Measurements from ENCODE around the gene TBC1D22A. TPM values are rescaled to one million over a fixed set of nuclear protein-coding genes. Genes with fewer than 3 reads are reported as not detected.
A peak's percentile ranks its signal among the peaks of the same experiment; 100 is the strongest.

TBC1D22A gene
- total and polyA plus RNA-seq, 8 donors = 14.4 to 33.5 (median 15.7) TPM

- DNase-seq (peak in 1 of 4 donors; percentile 55), ATAC-seq (peak; percentile 32)
- H3K4me3 ChIP-seq = no peak overlapping the region
- no peaks in the 10 kb centered on the region for H3K27me3 ChIP-seq
- H3K27ac ChIP-seq = no peak overlapping the region
- H3K9me3 ChIP-seq = no peaks in the 10 kb centered on the region
- peaks cover 0 to 17% of the 10 kb centered on the region in 2 donors for H3K36me3 ChIP-seq
- intact Hi-C loops (cut with DNase I) = no loop called here
- TF ChIP-seq, protein P1, sequence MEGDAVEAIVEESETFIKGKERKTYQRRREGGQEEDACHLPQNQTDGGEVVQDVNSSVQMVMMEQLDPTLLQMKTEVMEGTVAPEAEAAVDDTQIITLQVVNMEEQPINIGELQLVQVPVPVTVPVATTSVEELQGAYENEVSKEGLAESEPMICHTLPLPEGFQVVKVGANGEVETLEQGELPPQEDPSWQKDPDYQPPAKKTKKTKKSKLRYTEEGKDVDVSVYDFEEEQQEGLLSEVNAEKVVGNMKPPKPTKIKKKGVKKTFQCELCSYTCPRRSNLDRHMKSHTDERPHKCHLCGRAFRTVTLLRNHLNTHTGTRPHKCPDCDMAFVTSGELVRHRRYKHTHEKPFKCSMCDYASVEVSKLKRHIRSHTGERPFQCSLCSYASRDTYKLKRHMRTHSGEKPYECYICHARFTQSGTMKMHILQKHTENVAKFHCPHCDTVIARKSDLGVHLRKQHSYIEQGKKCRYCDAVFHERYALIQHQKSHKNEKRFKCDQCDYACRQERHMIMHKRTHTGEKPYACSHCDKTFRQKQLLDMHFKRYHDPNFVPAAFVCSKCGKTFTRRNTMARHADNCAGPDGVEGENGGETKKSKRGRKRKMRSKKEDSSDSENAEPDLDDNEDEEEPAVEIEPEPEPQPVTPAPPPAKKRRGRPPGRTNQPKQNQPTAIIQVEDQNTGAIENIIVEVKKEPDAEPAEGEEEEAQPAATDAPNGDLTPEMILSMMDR (IDR thresholded peaks at IDR 0.05) = no peak
- H3K4me1 ChIP-seq = no peaks in the 10 kb centered on the region
These were observed 291.3 kb downstream of the TBC1D22A start for GRCh38 chr22:47053726-47054141.

DNA sequence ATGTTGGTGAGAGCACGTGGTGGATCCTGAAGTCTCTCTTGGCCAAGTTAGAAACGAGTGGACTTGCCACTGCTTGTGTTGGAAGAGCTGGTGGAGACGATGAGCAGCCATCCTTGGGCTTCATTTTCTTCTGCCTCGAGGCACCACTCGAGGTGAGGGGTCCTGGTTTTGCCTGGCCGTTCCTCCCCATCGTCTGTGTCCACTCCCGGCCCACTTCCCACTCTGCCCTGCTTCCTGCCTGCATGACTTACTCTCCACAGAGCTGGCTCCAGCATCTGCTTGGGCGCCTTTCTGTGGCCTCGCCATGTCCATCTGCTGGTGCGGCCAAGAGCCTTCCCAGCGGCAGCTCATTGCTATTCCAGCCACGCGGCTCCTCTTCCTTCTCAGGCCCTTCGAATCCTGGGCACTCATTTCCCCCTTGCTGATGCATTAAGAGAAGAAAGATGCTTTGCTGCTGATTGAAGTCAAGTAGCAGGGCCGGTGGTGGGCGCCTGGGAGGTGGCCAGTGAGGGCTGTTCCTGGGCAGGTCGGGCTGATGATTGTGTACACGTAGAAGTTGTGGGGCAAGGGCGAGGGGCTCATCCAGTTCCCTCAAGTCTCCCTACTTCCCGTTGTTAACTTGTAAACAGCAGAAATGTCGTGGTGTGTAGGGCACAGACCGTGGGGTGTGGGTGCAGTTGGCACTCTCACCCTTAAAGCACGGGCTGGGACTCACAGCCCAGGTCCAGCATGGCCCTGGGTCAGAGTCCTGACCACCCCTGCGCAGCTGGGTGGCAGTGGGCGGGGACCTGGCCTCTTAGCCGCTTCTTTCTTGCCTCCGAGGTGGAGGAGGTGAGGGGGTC, 292.0 kb downstream of the TBC1D22A start:
- Histone ChIP-seq H3K4me3 (no peak overlapping the region), H3K27me3 (no peaks in the 10 kb centered on the region), H3K27ac (no peak overlapping the region), H3K9me3 (no peaks in the 10 kb centered on the region), H3K36me3 (peaks cover 0 to 21% of the 10 kb centered on the region in 2 donors), H3K4me1 (no peaks in the 10 kb centered on the region)
- DNase-seq (peak in 1 of 4 donors; percentile 58), ATAC-seq (no peak)
- intact Hi-C loops (cut with DNase I) = no loop called here
- TF ChIP-seq, protein P1 (IDR thresholded peaks at IDR 0.05) = no peak

GRCh38 chr22:47055073-47055355, 292.6 kb downstream of the TBC1D22A start:
- TF ChIP-seq, protein P1 (IDR thresholded peaks at IDR 0.05) = no peak
- ATAC-seq (no peak), DNase-seq (peak in 1 of 4 donors; percentile 46)
- H3K4me3 ChIP-seq = no peak overlapping the region
- no peaks in the 10 kb centered on the region for H3K27me3 ChIP-seq
- no peaks in the 10 kb centered on the region for H3K9me3 ChIP-seq
- intact Hi-C loops (cut with DNase I) = no loop called here
- H3K27ac ChIP-seq = no peak overlapping the region
- H3K4me1 ChIP-seq = no peaks in the 10 kb centered on the region
- H3K36me3 ChIP-seq = peaks cover 0 to 26% of the 10 kb centered on the region in 2 donors

- intact Hi-C loops (cut with DNase I) = no loop called here
- H3K27ac ChIP-seq = no peak overlapping the region
- TF ChIP-seq, protein P1 (IDR thresholded peaks at IDR 0.05) = no peak
- H3K27me3 ChIP-seq = no peaks in the 10 kb centered on the region
- peaks cover 0 to 28% of the 10 kb centered on the region in 2 donors for H3K36me3 ChIP-seq
- H3K4me1 ChIP-seq = no peaks in the 10 kb centered on the region
- no peaks in the 10 kb centered on the region for H3K9me3 ChIP-seq
- ATAC-seq (no peak), DNase-seq (peak in 1 of 4 donors; percentile 38)
- no peak overlapping the region for H3K4me3 ChIP-seq
These were observed 293.0 kb downstream of the TBC1D22A start for GRCh38 chr22:47055461-47055860.

DNA sequence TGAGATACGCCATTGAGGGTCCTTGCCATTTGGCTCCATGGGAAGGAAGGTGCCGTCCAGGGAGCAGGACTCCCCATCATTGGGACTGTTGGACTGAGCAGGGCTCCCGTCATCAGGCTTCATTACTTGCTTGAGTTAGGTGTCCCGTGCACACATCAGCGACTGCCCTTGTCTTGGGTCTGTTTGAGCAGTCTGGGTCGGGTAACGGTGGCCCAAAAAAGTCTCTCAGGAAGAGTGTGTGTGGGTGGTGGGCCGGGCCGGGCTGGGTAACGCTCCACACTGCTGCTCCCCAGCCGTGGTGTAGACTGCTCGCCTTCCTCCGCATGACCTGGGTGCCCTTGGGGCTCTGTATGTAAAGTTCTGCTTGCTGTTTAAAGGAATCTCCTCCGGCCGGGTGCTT, 293.5 kb downstream of the TBC1D22A start:
- intact Hi-C loops (cut with DNase I) = no loop called here
- Histone ChIP-seq H3K27me3 (no peaks in the 10 kb centered on the region), H3K4me3 (no peak overlapping the region), H3K36me3 (peaks cover 0 to 33% of the 10 kb centered on the region in 2 donors), H3K4me1 (no peaks in the 10 kb centered on the region), H3K27ac (no peak overlapping the region), H3K9me3 (no peaks in the 10 kb centered on the region)
- ATAC-seq = no peak
- TF ChIP-seq, protein P1 (IDR thresholded peaks at IDR 0.05) = no peak
- peak in 1 of 4 donors; percentile 48 for DNase-seq

Data from left lung (tissue), 10 donors.